Liver (tissue), 9 donors: ENCODE measurements around the gene TMEM94. TPM values are rescaled to one million over a fixed set of nuclear protein-coding genes. Genes with fewer than 3 reads are reported as not detected.
"Not testable (repeated sequence)": the region's sequence is repeated elsewhere in the genome, so short reads cannot be mapped to it uniquely, and the experiment has no call there.

Experiments
- DNase-seq: peaks from one replicate; pipeline ENCODE4 v3.0.0-alpha.2; 2017; ENCODE audit warnings: low spot score
- H3K27ac ChIP-seq, 2 donors: one replicate each; pipeline ENCODE4 v1.7.0; 2013; ENCODE audit warnings: inconsistent platforms in 2 of 2, low read length in 2 of 2, control low read depth in 1 of 2, low read depth in 1 of 2, mild to moderate bottlenecking in 1 of 2
- H3K27me3 ChIP-seq, 4 donors: one replicate each; pipeline versions ENCODE4 v1.6.1 to v1.7.0; 2013; ENCODE audit warnings: low read length in 3 of 4, inconsistent platforms in 1 of 4, mild to moderate bottlenecking in 1 of 4, moderate library complexity in 1 of 4; ENCODE audit not compliant: control insufficient read depth in 4 of 4, insufficient read depth in 4 of 4
- H3K36me3 ChIP-seq, 4 donors: one replicate each; pipeline versions ENCODE4 v1.6.1 to v1.7.0; 2013; ENCODE audit warnings: low read length in 3 of 4, mild to moderate bottlenecking in 3 of 4, low read depth in 1 of 4, moderate library complexity in 1 of 4; ENCODE audit not compliant: control insufficient read depth in 4 of 4, insufficient read depth in 3 of 4
- H3K4me1 ChIP-seq, 4 donors: one replicate each; pipeline versions ENCODE4 v1.6.1 to v1.7.0; 2013; ENCODE audit warnings: low read length in 3 of 4, mild to moderate bottlenecking in 3 of 4, moderate library complexity in 1 of 4; ENCODE audit not compliant: control insufficient read depth in 4 of 4, insufficient read depth in 4 of 4
- H3K4me3 ChIP-seq, 3 donors: one replicate each; pipeline versions ENCODE4 v1.6.1 to v1.7.0; 2013; ENCODE audit warnings: low read length in 3 of 3, control low read depth in 1 of 3, low read depth in 1 of 3, mild to moderate bottlenecking in 1 of 3
- H3K9ac ChIP-seq, 2 donors: one replicate each; pipeline ENCODE4 v1.7.0; 2013; ENCODE audit warnings: low read length in 2 of 2, mild to moderate bottlenecking in 2 of 2, moderate library complexity in 2 of 2, control low read depth in 1 of 2, low read depth in 1 of 2
- H3K9me3 ChIP-seq, 4 donors: one replicate each; pipeline versions ENCODE4 v1.6.1 to v1.7.0; 2013; ENCODE audit warnings: low read length in 3 of 4; ENCODE audit not compliant: control insufficient read depth in 4 of 4
- CTCF ChIP-seq: fragments of 150-350 bp; IDR thresholded peaks from 2 replicates; pipeline ENCODE4 v1.5.1; 2017; ENCODE audit warnings: improper control_type of control experiment, low read depth, low read length; ENCODE audit not compliant: missing input control
- EGR1 ChIP-seq, 2 donors: IDR thresholded peaks; 2 replicates each; pipeline ENCODE4 v1.6.1; 2016 to 2018; ENCODE audit warnings: antibody characterized with exemption in 2 of 2, low read depth in 2 of 2
- FOXA1 ChIP-seq: IDR thresholded peaks from 2 replicates; pipeline ENCODE4 v1.6.1; 2016; ENCODE audit warnings: antibody characterized with exemption
- FOXA2 ChIP-seq: IDR thresholded peaks from 2 replicates; pipeline ENCODE4 v1.6.1; 2016; ENCODE audit warnings: antibody characterized with exemption
- MAX ChIP-seq: IDR thresholded peaks from 2 replicates; pipeline ENCODE4 v1.6.1; 2016; ENCODE audit warnings: antibody characterized with exemption
- RXRA ChIP-seq, 2 donors: IDR thresholded peaks; 2 replicates each; pipeline ENCODE4 v1.6.1; 2017 to 2018; ENCODE audit warnings: antibody characterized with exemption in 2 of 2, mild to moderate bottlenecking in 1 of 2
- SP1 ChIP-seq: IDR thresholded peaks from 2 replicates; pipeline ENCODE4 v1.6.1; 2018; ENCODE audit warnings: antibody characterized with exemption, mild to moderate bottlenecking
- YY1 ChIP-seq: IDR thresholded peaks from 2 replicates; pipeline ENCODE4 v1.6.1; 2016; ENCODE audit warnings: antibody characterized with exemption, mild to moderate bottlenecking
- ZBTB33 ChIP-seq: IDR thresholded peaks from 2 replicates; pipeline ENCODE4 v1.6.1; 2016; ENCODE audit warnings: antibody characterized with exemption
- WGBS: extraction: QIAGEN DNeasy Blood & Tissue Kit; methylation state at CpG from one replicate; pipeline ENCODE4 v1.1.7; 2013; 5-methylcytosine and 5-hydroxymethylcytosine counted together
- polyA plus RNA-seq, 2 donors: library from polyadenylated mRNA; stranded (reverse) in 1 of 2; unstranded in 1 of 2; fragments of 200-250 nt in 1 of 2; fragments of >200 nt in 1 of 2; fragmentation: Nextera tagmentation in 1 of 2; extraction: Ambion mirVana in 1 of 2; gene quantifications; one replicate each; pipeline versions ENCODE4 v1.2.1 to v1.2.3, GENCODE V29; 2013 to 2015
- total RNA-seq, 2 donors: library from RNA; depleted of rRNA; stranded (reverse); fragments of >200 nt; gene quantifications; one replicate each; pipeline ENCODE4 v1.2.3, GENCODE V29; 2014
- donor health status: healthy.
- donor health status: healthy.
- donor health status: healthy.
- donor health status: healthy.
- donor health status: healthy.

Gene TMEM94
- total and polyA plus RNA-seq, 4 donors, result 15.6 to 31.0 (median 20.1) TPM

- H3K9me3 ChIP-seq, result no peaks in the 10 kb centered on the region
- no peak for DNase-seq
- H3K9ac ChIP-seq, result no peak overlapping the region
- H3K4me3 ChIP-seq, result no peak overlapping the region
- 67% methylated on average over 11 of the region's 11 CpGs for WGBS
- TF ChIP-seq FOXA2 (no peak), EGR1 (IDR thresholded peaks at IDR 0.05; ENCODE audit: low read depth in 2 of 2) (no peak), FOXA1 (no peak), MAX (no peak)
- H3K4me1 ChIP-seq, result peaks cover 0 to 24% (median 10%) of the 10 kb centered on the region in 4 donors
- H3K36me3 ChIP-seq, result peaks cover 0 to 7% (median 3%) of the 10 kb centered on the region in 4 donors
- H3K27ac ChIP-seq, result no peak overlapping the region
- no peaks in the 10 kb centered on the region for H3K27me3 ChIP-seq
Observed at GRCh38 chr17:75476752-75477489, 20.5 kb downstream of the TMEM94 start.

GRCh38 chr17:75477490-75477862 lies 21.0 kb downstream of the TMEM94 start:
- H3K27me3 ChIP-seq, H3K27ac ChIP-seq, H3K9me3 ChIP-seq, H3K9ac ChIP-seq, DNase-seq, H3K4me3 ChIP-seq, H3K36me3 ChIP-seq: not testable (repeated sequence)
- H3K4me1 ChIP-seq, result peaks cover 0 to 24% (median 8%) of the 10 kb centered on the region in 4 donors
- 82% methylated on average over 11 of the region's 11 CpGs for WGBS

- H3K4me1 ChIP-seq, result peaks cover 0 to 24% (median 8%) of the 10 kb centered on the region in 4 donors
- DNase-seq, result no peak
- TF ChIP-seq ZBTB33 (no peak), SP1 (no peak), RXRA (IDR thresholded peaks at IDR 0.05) (no peak), EGR1 (IDR thresholded peaks at IDR 0.05; ENCODE audit: low read depth in 2 of 2) (no peak), CTCF (no peak), YY1 (no peak)
- H3K4me3 ChIP-seq, result no peak overlapping the region
- H3K9ac ChIP-seq, result no peak overlapping the region
- 78% methylated on average over 7 of the region's 7 CpGs for WGBS
- no peaks in the 10 kb centered on the region for H3K9me3 ChIP-seq
- H3K27ac ChIP-seq, result peak overlapping the region in 1 of 2 donors; percentile 1
- no peaks in the 10 kb centered on the region for H3K27me3 ChIP-seq
- no peaks in the 10 kb centered on the region for H3K36me3 ChIP-seq
Observed at GRCh38 chr17:75478508-75478907, 22.1 kb downstream of the TMEM94 start.
